ENCODE results near the gene KIAA1755.

KIAA1755 gene

GRCh38 chr20:38164069-38164468, 96.5 kb downstream of the KIAA1755 start:
- no peak for DNase-seq

- no peak for DNase-seq
Observed at GRCh38 chr20:38162878-38163875, 97.4 kb downstream of the KIAA1755 start.

- no peak for DNase-seq
Observed at GRCh38 chr20:38162149-38162548, 98.4 kb downstream of the KIAA1755 start.

GRCh38 chr20:38161412-38161774, 99.1 kb downstream of the KIAA1755 start:
- DNase-seq: no peak
